Stimulated activated CD4-positive, alpha-beta T cell treated with anti-CD3 and anti-CD28 coated beads, TNF-alpha, amount 100 ng/mL, for 1 hour (primary cell): ENCODE results near the gene LRRC42.

Source experiments
- DNase-seq, 3 donors: peaks; one replicate each; pipeline ENCODE4 v3.0.0-alpha.2; 2020; ENCODE audit warnings: low read depth in 3 of 3, low spot score in 1 of 3

Gene LRRC42, protein sequence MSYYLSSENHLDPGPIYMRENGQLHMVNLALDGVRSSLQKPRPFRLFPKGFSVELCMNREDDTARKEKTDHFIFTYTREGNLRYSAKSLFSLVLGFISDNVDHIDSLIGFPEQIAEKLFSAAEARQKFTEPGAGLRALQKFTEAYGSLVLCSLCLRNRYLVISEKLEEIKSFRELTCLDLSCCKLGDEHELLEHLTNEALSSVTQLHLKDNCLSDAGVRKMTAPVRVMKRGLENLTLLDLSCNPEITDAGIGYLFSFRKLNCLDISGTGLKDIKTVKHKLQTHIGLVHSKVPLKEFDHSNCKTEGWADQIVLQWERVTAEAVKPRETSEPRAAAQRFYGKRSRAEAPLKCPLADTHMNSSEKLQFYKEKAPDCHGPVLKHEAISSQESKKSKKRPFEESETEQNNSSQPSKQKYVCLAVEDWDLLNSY

GRCh38 chr1:53946252-53947171 is at the start of gene LRRC42:
Gene LRRC42, plus strand, starts transcription at chr1:53946350. Its CDS starts 5,650 bp downstream, at chr1:53952000.
- DNase-seq: no peak

- DNase-seq: no peak
Measured at GRCh38 chr1:53896635-53897229, 49.4 kb upstream of the LRRC42 start.

DNA sequence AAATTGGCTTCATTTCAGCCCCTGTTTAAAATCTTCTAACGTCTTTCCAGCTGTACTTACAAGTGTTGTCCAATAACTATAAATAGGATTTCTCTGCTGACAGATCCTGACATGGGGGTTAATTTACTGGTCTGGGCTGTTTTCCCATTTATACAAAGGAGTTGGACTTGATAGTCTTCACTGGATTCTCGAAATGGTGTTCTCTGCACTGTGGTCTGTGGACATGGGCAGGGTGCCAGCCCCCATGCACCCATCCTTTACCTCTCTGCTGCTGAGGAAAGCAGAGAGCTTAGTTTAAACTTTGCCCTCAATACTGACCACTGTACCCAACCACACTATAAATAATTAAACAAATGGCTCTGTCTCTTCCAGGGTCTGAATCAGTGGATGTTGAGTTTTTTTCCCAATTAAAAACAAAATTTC is 46.9 kb upstream of the LRRC42 start:
- no peak for DNase-seq

DNA sequence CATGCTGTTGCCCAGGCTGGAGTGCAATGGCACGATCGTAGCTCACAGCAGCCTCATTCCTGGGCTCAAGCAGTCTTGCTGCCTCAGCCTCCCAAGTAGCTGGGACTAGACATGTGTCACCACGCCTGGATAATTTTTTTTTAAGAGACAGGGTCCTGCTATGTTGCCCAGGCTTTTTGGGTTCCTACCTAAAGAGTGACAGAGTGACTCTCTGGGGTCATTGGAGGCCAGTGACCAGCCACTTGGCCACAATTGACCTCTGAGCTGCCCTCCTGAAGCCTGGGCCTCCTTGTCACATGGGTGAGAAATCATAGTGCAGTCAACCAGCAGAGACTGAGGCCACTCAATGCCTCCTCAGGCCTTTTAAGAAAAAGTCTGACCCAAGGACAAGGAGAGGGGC is 46.4 kb upstream of the LRRC42 start:
- no peak for DNase-seq

DNA sequence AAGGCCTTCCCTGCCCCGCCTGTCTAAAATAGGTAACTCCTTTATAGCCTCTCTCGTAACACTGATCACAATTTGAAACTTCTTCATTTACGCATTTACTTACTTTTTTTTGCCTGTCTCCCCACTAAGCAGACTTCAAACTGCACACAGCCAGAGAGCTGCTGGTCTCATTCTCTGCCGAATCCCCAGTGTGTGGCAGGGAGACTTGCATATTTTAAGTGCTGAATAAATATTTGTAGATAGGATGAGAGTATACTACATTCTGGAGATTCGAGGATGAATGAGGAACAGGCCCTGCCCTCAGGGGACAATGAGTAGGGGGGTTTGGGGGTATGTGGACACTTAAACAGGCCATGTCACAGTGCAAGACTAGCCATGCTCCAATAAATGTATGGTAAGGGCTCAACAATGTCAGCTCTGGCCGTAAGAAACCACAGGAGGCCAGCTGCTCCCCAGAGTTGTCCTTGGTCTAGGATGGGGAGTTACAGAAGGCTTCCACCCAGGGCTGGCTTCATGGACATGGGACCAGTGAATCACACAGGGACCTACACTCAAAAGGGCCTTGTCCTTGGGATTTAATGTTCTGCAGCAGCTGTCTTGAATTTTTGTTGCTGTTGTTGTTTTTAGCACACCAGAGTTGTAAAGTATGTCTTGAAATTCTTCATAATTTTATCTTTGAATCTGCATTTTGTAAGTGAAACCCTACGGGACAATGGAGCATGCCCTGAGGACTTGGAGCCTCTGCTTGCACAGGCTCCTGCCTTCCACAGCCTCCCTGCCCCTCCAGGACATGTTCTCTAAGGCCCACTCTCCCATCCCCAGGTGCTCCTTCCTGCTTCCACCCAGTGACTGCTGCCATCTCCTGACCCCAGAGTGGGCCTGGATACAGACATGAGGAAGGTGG is 43.7 kb upstream of the LRRC42 start:
- no peak for DNase-seq

DNA sequence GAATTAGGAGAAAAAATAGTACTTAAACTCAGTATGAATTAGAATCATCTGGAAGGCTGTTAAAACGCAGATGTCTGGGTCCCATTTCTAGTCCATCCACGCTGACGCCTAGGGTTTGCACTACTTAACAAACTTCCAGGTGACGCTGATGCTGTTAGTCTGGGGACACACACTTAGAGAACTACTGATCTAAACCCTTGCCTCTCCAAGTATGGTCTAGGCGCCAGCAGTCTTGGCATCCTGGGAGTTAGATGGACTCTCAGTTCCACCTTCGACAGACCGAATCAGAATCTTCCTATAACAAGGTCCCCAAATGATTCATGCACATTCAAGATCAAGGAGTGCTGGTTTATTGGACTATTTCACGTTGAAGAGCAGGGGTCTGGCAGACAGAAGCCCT is 40.6 kb upstream of the LRRC42 start:
- no peak for DNase-seq

- DNase-seq: no peak
Measured at GRCh38 chr1:53906121-53906520, 40.0 kb upstream of the LRRC42 start.

- DNase-seq: no peak
Measured at GRCh38 chr1:53909946-53910345, 36.2 kb upstream of the LRRC42 start.

DNA sequence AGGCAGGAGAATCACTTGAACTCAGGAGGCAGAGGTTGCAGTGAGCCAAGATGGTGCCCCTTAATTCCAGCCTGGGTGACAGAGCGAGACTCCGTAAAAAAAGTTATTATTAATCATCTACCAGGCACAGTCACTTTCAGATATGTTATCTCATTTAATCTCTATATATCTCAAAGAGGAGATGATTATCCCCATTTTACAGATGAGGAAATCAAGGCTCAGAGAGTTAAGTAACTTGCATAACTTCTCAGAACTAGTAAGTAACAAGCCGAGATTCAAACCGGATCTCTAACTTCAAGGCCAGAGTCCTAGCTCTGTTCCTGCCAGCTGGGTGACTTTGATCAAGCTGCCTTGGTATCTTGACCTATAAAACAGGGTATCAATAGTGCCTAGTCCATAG is 34.7 kb upstream of the LRRC42 start:
- DNase-seq: no peak

- no peak for DNase-seq
Measured at GRCh38 chr1:53913352-53914033, 32.7 kb upstream of the LRRC42 start.

DNA sequence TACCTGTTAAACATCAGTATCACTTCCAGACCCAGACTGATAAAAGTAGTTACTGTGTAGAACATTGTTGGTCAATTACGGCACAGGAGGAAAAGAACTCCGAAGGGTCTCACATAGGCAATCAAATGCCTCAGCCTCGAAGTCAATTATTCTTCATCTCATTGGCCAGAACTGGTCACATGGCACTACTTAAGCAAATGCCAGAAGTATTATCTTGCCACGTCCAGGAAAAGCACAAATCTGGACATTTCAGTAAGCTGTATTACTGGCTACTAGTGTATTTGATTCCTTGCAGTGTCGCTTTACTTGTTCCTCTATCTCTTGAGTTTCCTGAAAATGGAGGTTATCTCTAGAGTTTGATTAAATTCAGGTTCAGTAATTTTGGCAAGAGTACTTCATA is 27.8 kb upstream of the LRRC42 start:
- DNase-seq: no peak

- no peak for DNase-seq
Measured at GRCh38 chr1:53919675-53920066, 26.5 kb upstream of the LRRC42 start.

GRCh38 chr1:53927376-53927881 is 18.7 kb upstream of the LRRC42 start:
- DNase-seq: no peak

GRCh38 chr1:53929246-53929960 is 16.7 kb upstream of the LRRC42 start:
- no peak for DNase-seq

GRCh38 chr1:53930932-53931331 is 15.2 kb upstream of the LRRC42 start:
- DNase-seq: no peak

DNA sequence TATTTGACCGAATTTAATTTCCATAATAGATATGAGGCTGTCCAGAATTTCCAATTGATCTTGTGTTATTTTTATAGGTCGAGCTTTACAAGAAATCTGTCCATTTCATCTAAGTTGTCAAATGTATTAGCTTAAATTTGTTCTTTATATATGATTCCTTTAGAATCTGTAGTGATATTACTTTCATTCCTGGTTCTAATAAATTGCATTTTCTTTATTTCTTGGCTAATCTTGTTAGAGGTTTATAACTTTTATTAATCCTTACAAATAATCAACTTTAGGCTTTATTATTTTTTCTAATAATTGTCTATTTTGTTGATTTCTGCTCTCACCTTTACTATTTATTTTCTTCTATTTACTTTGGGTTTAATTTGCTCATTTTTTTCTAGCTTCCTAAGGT is 14.6 kb upstream of the LRRC42 start:
- DNase-seq: no peak

DNA sequence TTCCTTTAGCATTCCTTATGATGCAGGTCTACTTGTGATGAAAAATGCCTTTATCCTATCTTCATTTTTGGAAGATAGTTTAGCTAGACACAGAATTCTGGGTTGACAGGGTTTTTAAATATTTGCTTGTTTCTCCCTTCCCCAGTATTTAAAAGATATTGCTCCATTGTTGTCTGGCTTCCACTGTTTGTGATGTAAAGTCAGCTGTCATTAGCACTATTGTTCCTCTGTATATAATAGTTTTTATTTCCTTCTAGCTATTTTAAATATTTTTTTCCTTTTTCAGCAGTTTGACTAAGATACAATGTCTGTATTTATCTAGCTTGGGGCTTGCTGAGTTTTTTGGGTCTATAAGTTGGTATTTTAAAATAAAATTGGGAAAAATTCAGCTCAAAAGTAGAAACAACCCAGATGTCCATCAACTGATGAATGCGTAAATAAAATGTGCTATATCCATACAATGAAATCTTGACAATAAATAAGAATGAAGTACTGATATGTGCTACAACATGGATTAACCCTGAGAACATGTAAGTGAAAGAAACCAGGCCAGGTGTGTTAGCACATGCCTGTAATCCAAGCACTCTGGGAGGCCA is 11.9 kb upstream of the LRRC42 start:
- no peak for DNase-seq

DNA sequence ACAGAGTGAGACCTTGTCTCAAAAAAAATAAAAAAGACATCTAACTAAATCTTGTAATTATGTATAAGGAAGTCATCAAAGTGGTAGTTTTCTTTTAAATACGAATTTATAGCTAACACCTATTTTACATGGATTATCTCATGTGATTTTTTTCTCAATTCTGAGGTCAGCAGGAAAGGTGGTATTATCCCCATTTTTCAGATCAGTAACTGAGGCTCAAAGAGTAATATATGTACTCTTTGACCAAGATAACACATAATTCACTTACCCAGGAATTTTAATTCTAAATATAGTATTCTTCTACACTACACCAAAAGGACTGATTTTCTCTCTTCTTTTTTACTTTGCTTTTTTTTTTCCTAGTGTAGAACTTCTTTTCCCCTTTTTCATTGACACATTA is 9.7 kb upstream of the LRRC42 start:
- no peak for DNase-seq
